Stimulated activated CD8-positive, alpha-beta memory T cell treated with anti-CD3 and anti-CD28 coated beads, Interleukin-2, amount 100 ng/mL, for 1 hour (primary cell): ENCODE data around the gene POTEF.
"Not testable (repeated sequence)": the region's sequence is repeated elsewhere in the genome, so short reads cannot be mapped to it uniquely, and the experiment has no call there.

ENCODE experiments used
- DNase-seq, 2 donors: peaks; one replicate each; pipeline ENCODE4 v3.0.0-alpha.2; 2020; ENCODE audit warnings: low read depth in 2 of 2

POTEF gene

DNA sequence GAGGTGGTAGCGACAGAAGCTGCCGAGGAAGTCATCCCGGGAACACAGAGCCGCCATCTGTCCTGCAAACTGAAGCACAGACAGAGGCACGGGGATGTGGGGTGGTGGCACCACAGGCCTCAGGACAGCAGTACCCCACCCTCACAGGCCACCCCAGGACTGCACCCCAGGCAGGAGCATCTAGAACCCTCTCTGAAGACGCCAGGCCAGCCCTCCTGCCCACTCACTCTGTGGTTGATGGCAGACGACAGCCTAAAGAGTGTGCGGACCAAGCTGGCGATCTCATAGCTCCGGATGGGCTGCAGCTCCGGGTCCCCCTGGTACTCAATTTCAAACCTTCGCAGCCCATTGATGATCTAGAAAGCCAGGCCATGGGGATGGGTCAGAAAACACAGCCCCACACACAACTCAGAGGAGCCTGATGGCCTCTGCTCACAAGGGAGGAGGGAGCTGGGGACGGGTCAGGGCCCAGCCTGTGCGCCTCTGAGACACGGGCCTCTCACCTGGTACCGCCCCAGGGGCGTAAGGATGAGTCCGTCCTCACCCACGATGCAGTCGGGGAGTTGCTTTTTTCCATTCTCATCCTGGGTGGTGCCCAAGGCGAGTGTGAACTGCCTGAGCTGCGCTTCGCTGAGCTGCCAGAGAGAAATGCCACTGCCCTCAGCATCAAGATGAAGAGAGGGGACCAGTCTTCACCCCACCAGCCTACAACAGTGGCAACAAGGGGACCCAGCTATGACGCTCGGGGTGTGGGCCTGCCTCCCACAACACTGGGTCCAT lies 24.0 kb upstream of the POTEF start:
- DNase-seq: no peak

- DNase-seq: not testable (repeated sequence)
These were observed 23.3 kb upstream of the POTEF start for GRCh38 chr2:130152136-130152815.

- not testable (repeated sequence) for DNase-seq
These were observed 22.1 kb upstream of the POTEF start for GRCh38 chr2:130151145-130151512.

DNA sequence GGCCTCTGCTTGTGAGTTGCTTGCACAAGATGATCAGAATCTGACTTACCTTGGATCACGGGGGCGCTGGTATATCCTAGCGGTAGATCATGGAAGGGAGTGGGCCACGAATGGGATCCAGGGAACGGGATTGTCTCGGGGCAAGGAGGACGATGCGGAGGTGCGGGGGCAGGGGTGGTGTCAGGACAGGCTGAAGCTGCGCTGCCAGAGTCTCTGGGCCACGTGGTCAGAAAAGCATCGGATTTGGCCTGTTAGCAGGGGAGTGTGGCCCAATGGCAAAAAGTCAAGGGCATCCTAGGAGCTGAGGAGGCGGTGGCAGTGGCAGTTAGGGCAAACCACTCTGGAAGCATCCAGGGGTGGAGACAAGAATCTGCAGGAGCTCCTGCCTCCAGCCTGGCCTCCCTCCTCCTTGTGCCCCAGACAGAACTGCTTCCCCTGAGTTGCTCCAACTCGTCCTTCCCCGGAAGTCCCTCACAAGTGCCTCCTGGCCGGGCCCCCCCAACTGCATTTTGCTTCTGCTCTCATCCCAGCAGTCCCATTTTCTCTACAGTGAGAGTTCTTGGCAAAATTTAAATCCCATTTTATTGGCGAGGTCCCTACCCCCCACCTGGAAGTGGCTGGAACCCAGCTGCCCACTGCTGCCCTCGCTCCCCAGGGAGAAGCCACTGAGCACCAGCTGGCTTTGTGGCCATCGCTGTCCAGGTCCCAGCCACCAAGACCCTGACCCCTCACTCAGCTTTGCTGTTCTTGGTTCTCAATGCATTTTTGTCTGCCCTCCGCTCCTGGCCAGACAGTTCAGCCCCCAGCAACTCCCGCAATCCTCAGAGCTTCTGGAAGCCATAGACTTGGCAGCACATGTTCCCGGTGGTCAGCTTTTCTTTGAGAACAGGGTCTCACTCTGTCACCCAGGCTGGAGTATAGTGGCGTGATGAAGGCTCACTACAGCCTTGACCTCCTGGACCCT lies 21.4 kb upstream of the POTEF start:
- DNase-seq: no peak

DNA sequence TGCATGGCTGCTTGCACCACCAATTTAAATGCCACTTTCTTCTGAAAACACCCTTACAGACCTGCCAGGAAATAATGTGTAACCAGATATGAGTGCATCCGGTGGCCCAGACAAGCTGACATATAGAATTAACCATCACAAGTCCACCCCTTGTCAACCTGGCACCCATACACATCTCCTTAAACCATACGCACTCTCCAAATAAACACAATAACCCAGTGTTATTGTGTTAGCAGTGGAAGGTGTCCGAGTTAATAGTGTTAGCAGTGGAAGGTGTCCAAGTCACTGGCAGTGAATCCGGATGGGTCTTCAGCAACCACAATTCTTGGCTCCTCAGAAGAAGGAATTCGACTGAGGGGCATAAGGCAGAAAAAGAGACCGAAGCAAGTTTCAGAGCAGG lies 19.5 kb upstream of the POTEF start:
- DNase-seq: not testable (repeated sequence)

DNA sequence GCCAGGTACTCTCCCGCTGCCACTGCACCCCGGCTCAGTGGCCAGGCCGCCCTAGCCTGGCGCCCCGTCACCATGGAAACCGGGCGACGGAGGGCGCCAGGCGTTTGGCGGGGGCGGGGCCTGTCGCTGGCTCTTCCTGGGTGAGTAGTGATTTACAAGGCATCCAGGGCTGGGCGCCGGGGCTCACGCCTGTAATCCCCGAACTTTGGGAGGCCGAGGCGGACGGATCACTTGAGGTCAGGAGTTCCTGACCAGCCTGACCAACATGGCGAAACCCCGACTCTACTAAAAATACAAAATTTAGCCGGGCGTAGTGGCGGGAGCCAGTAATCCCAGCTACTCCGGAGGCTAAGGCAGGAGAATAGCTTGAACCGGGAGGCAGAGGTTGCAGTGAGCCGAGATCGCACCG lies 16.0 kb upstream of the POTEF start, which contains the start of gene CCDC74B:
CCDC74B (minus strand) TSS at position 107 of the 409 bp plus-strand sequence. CDS start 116 bp downstream, outside the sequence.
- peak; percentile 15 to 26 for DNase-seq

GRCh38 chr2:130143266-130144039 lies 14.4 kb upstream of the POTEF start:
- DNase-seq: not testable (repeated sequence)

DNA sequence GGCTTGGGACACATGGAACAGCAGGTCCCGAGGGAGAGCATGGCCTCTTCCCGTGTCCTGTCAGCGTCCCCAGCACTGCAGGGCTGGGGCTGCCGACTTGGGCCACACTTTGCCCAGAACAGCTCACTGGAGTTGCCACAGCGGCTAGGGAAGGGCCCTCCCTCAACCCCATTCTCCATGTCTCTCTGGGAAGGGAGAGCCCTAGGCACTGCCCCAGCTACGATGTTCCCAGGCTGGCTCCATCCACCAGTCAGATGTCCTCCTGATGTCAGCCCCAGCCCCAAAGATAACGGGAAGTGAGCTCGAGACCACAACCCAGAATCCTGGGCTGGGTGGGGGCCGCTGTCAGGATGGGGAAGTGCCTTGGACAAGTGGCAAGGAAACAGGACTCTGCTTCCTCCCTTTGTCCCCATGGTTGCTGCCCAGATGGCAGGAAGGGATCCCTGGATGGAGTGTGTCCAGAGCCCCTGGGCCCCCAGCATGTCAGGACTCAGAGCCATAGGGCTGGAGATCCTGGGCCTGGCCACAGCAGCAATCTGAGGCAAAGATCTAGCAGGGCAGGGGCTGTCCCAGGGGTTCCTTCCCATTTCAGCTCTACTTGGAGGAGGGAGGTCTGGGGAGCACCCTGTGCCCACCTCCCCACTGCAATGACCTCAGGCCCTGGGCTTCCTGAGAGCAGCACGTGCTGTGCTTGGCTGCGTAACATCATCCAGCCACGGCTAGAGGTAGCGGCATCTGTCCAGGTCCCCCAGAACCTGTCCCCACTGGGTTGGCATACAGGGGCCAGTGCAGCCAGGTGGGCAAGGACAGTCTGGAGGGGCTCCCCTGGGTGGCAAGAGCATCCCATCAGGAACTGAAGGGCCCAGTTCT lies 13.6 kb upstream of the POTEF start:
- DNase-seq: not testable (repeated sequence)

DNA sequence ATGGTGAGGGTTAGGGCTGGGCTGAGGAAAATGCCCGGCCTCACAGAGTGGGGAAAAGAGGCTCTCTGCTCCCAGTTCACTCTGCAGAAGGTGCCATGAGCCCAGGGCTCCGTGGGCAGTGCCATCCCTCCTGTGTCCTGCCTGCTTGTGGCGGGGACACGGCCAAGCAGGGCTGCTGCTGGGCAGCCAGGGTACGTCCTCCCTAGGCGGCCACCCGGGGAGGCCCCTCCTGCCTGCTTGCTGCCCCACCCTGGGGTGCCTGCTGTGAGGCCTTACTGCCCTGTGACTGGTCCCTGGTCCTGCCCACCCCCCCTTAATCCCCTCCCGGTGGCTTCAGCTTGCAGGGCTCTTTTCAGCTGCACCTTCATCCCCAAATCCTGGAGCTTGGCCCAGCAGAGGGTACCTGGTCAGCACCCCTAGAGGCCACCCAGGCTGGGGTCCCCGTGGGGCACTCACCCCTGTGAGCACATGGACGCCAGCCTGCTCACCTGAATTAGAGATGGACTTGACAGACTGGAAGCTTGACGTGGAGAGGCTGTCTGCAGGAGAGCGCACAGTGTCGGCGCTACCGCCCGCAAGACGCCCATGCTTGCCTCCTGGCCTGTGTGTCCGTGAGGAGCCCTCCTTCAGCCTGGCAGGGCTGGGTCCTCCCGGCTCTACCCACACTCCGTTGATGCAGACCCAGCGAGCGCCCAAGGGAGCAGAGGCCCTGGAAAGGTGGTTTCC lies 12.8 kb upstream of the POTEF start:
- not testable (repeated sequence) for DNase-seq

DNA sequence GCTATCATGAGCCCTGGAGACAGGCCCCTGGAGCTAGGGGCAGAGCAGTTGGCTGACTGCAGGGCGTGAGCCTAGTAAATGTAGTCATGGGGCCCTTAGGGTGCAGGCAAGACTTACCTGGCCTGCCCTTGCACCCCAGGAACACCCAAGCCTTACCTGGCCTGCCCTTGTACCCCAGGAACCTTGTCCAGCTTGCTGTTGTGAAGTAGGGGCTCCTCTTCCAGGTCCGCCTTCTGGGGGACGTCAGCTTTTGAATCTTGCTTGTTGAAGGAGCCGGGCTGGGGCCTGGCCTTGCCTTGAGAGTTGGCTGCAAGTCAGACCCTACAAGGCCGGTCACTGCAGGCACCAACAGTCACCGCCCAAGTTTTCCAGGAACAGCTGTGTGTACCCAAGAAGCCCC lies 12.0 kb upstream of the POTEF start:
- not testable (repeated sequence) for DNase-seq

- not testable (repeated sequence) for DNase-seq
These were observed 11.5 kb upstream of the POTEF start for GRCh38 chr2:130140516-130140915.

DNA sequence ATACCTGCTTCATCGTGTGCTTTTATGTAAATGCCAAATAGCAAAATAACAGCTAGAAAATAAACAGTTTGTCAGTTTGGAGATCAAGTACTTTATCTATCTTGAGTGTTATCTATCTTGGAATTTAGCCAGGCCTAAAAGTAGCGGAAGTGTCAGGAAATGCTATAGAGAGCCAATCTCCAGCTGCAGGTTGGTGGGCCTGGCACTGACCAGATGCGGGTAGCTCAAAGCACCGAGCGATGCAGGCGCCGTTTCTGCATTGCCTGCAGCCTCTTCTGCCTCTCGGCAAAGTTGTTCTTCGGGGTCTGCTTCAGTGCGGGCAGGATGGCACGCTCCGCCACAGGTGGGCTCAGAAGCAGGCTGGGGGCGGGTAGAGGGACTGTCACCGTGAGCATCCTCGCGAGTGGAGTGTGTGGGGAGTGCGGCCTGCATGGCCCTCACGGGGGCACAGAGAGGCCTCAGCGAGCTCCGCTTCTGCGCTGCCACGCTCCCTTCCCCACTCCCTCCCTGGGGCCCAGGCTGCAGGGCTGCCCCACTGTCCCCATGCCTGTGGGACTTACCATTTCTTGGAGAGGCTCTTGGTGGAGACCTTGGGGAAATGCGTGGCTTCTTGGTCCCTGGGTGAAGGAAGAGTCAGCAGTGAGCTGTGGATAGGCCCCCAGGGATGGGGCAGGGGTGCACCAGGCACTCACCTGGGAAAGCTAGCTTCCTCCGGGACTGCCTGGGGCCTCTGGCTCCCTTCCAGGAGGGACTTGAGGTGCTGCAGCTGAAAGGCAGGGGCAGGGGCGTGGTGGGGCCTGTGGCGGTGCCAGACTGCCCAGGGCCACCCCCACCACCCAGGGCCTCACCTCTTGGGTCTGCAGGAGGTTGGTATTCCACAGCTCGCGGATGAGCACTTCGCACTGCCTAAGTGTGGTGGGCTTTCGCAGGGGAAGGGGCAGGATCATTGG lies 10.6 kb upstream of the POTEF start:
- DNase-seq: not testable (repeated sequence)

- not testable (repeated sequence) for DNase-seq
These were observed 9.8 kb upstream of the POTEF start for GRCh38 chr2:130138841-130139251.

GRCh38 chr2:130138326-130138725 lies 9.3 kb upstream of the POTEF start:
- not testable (repeated sequence) for DNase-seq

- DNase-seq: not testable (repeated sequence)
These were observed 8.1 kb upstream of the POTEF start for GRCh38 chr2:130137118-130137517.

DNA sequence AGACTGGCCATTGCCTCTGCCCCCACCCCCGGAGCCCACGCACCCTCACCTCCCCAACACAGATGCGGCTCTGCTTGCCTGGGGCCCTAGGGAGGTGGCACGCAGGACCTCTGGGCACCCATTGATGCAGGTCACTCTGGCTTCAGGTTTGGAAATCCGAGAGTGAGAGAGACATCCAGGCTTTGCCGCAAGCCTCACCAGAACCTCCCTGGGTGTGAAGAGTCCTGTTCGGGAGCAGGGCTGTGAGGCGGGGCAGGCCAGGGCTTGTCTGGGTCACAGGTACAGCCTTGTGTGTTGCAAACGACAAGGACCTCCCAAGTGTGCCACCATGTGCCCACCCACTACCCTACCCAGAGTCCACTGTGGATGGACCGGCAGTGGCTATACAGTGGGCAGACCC lies 7.5 kb upstream of the POTEF start:
- not testable (repeated sequence) for DNase-seq

DNA sequence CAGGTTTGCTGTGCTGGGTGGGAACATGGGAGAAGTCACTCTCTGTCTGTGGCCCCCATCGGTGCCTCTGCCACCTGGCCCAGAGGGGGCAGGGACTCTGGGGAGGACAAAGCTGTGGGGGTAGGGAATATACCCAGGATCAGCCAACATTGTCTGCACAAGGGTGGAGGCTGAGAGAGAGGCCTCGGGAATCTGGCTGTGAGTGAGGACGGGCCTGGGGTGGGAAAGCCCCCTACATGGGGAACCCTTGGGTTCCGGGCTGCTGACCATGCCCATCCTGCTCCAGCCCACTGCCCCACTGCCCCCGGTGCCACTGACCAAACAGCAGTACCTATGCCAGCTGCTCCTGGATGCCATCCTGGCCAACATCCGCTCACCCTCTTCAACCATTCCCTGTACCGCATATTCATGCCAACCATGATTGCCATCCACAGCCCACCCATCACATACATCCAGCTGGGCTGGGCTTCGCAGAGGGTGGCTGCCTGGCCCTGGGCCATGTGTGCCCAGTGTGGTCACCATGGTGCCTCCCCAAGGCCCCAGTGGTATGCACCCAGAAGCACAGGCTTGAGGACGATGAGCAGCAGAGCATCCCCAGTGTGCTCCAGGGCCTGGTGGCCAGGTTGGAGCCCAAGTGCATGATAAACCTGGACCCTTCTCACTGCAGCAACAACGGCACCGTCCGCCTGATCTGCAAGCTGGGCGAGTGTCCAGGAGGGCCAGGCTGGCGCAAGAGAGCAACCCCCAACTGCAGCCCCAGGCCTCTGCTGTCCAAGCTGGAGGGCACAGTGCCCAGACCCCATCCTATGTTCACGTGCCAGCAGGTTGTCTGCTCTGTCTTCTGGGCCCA lies 6.9 kb upstream of the POTEF start:
- no peak for DNase-seq
